Adrenal gland (tissue), 5 donors: ENCODE results near the gene ELL.

Experiments used
- POLR2A ChIP-seq, 2 donors: fragments of 450-650 bp; IDR thresholded peaks; one replicate each; pipeline ENCODE4 v1.6.1; 2017; ENCODE audit warnings: antibody characterized with exemption in 2 of 2, mild to moderate bottlenecking in 2 of 2, moderate library complexity in 1 of 2
- TF ChIP-seq, protein P1 (sequence below), 6 experiments: fragments of 450-650 bp in 4 of 6; fragments of 200-600 bp in 2 of 6; sonication (generic) in 1 of 6; IDR thresholded peaks; 1 replicate in 5 of 6; 2 replicates in 1 of 6; pipeline versions ENCODE4 v1.5.1 to v1.8.0; 2016 to 2021; ENCODE audit warnings: antibody characterized with exemption in 6 of 6, mild to moderate bottlenecking in 2 of 6, moderate library complexity in 1 of 6
- donor health status: DM: no; HTN: no; CAD: no.

GRCh38 chr19:18424122-18424889 is 97.6 kb downstream of the ELL start:
- TF ChIP-seq, protein P1, sequence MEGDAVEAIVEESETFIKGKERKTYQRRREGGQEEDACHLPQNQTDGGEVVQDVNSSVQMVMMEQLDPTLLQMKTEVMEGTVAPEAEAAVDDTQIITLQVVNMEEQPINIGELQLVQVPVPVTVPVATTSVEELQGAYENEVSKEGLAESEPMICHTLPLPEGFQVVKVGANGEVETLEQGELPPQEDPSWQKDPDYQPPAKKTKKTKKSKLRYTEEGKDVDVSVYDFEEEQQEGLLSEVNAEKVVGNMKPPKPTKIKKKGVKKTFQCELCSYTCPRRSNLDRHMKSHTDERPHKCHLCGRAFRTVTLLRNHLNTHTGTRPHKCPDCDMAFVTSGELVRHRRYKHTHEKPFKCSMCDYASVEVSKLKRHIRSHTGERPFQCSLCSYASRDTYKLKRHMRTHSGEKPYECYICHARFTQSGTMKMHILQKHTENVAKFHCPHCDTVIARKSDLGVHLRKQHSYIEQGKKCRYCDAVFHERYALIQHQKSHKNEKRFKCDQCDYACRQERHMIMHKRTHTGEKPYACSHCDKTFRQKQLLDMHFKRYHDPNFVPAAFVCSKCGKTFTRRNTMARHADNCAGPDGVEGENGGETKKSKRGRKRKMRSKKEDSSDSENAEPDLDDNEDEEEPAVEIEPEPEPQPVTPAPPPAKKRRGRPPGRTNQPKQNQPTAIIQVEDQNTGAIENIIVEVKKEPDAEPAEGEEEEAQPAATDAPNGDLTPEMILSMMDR (IDR thresholded peaks at IDR 0.05): no peak
- TF ChIP-seq POLR2A (IDR thresholded peaks at IDR 0.05): no peak
